CD4-positive, alpha-beta T cell treated with Interferon gamma for 1 hour (primary cell): Measurements from ENCODE around the gene SPATA22.
"Not testable (repeated sequence)": the region's sequence is repeated elsewhere in the genome, so short reads cannot be mapped to it uniquely, and the experiment has no call there.

Source experiments
- DNase-seq: peaks from one replicate; pipeline ENCODE4 v3.0.0-alpha.2; 2020

The SPATA22 gene

DNA sequence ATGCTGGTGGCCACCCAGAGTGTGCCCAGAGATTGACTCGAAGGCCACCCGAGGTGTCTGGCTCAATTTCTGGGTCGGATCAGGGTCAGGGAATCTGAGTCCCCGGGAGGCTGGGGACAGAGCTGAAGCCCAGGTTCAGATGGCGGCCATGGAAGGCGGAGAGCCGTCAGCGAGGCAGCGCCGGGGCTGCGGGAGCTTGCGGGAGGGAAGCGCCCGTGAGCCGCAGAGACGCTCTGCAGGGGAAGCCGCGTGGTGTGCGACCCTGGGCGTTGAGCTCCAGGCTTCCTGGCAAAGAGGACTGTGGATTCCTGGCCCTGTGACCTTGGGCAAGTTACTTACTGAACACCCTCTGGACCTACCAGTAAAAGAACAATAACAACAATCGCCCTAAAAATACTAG, 518 bp upstream of the SPATA22 start:
- DNase-seq = no peak

DNA sequence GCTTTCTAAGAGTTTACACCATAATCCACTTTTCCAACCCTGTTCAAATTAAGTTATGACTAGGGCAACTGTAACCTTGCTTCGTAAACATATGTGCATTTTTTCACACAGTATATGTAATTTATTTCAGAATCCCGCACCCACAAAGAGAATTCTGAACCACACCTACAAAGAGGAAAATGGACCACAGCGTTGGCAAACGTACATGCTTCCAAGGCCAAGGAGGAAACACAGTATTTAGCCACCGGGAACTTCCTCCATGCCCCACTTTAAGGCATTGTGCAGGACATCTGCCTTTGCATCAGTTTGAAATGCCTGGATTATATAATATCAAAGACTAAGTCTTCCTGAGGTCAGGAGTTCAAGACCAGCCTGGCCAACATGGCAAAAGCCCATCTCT, 2.1 kb downstream of the SPATA22 start:
- DNase-seq = no peak

- not testable (repeated sequence) for DNase-seq
Observed at GRCh38 chr17:3466355-3466754, 5.3 kb downstream of the SPATA22 start.

GRCh38 chr17:3448059-3448665, 23.5 kb downstream of the SPATA22 start:
- DNase-seq = no peak

DNA sequence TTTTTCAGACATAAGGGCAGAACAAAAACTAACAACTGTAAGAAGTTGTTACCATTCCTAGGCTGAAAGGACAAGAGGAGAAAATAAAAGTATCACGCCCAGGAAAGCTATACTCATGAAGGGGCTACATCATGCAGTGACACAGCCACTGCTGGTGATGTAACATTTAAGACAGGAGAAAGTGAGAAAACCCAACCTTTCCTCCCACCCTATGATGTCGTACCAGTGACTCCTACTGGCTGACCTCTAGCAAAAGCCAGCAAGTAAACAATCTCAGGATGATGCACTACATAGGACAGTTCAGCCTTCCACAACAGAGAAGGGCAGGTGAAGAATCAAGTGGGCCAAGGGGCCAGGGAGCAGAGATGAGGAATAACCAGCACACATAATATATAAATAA, 24.0 kb downstream of the SPATA22 start:
- no peak for DNase-seq

- DNase-seq = no peak
Observed at GRCh38 chr17:3440451-3440850, 31.2 kb downstream of the SPATA22 start.

DNA sequence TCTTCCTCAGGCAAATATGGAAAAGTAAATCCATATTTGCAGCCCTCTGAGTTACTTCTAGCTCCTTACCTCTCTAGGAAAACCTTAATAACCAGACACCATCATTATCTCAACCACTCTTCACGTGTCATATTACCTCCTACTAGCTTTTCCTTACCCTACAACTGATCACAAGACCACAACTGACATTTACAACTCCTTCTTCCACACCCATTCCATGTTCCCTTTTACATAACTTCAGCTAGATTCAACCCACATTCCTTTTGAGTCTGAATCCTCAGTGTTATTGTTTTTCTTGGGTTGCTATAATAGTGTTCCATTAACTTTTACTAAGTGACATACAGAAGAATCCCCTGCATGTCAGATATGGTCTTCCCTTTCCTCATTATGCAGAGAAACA, 33.3 kb downstream of the SPATA22 start:
- no peak for DNase-seq

DNA sequence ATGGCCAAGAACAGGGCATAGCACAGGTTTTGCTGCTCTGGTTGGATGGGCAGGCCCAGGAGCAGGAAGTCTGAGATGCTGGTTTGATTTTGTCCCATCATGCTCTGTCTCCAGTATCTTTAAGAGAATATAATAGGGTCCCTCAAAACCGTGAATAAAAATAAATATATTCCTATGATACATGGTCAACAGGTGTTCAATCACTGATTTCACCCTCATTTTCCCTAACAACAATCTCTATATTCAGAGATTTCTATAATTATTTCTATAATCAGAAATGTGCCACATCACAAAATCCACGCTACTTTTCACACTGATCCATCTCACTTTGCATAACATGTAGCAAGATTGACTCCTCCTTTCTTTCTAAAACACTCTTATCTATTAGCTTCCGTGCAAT, 37.9 kb downstream of the SPATA22 start, which contains the start of gene OR1E2:
OR1E2 (minus strand) TSS at position 101 of the 400 bp plus-strand sequence; CDS start at position 101, 0 bp downstream.
- no peak for DNase-seq

- peak; percentile 22 for DNase-seq
Observed at GRCh38 chr17:3433215-3433614, 38.4 kb downstream of the SPATA22 start.

DNA sequence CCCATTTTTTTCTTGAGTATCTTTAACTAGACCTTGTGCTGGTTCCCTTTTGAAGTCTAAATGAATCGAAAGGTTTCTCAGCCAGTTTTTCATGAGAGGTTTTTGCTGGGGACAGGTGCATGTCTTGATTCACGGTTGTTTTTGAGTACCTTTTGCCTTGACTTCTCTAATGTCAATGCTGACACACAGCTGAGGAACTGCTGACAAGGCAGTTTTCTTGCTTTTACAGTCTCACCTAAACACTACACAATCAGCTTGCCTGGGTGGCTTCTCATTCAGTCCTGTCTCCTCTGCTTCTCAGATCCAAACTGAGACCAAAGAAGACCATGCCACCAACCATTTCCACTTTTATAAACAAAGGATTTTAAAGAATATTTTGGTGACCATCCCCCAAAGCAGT, 53.4 kb downstream of the SPATA22 start:
- DNase-seq = no peak

DNA sequence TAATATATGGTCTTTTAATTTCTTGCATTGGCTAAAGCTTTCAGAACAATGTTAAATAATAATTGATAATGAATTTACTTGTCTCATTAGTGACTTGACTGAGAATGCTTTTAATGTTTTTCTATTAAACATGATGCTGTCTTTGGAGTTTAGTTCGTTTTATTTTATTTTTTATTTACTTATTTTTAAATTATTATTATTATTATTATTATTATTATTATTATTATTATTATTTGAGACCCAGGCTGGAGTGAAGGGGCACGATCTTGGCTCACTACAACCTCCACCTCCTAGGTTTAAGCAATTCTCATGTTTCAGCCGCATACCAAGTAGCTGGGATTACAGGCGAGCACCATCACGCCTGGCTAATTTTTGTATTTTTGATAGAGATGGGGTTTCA, 56.0 kb downstream of the SPATA22 start:
- no peak for DNase-seq

DNA sequence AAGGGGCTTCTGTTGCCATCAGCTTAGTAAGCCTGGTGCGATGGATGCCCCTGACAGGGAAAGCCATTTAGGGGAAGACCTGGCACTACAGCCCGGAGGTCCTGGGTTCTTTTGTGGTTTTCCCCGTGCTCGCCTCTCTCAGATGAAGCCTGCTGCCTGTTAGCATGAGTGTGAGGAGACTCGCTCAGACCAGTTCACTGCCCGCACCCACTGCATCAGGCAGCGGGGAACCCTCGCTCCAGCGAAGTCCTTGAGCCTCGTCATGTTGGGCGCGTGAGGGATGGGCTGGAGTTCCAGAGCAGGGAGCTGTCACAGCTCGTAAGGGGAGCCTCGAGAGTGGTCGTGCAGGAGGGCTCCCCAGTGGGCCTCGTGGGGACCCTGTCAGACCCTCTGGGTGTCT, 59.4 kb downstream of the SPATA22 start:
- DNase-seq = not testable (repeated sequence)

GRCh38 chr17:3411070-3411469, 60.5 kb downstream of the SPATA22 start, which contains the start of gene OR3A3:
Gene OR3A3 (plus strand): TSS chr17:3411370.
- no peak for DNase-seq

DNA sequence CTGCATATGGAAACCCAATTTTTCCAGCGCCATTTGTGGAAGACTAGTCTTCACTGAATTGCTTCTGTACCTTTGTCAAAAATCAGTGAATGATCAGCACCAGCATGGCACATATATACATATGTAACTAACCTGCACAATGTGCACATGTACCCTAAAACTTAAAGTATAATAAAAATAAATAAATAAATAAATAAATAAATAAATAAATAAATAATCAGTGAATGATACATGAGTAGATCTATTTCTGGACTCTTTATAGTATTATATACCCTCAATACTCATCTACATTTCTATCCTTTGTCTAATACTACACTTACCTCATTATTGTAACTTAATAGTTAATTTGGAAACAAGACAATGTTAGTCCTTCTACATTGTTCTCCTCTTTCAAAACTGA, 67.8 kb downstream of the SPATA22 start:
- DNase-seq = not testable (repeated sequence)

- DNase-seq = no peak
Observed at GRCh38 chr17:3401786-3402185, 69.8 kb downstream of the SPATA22 start.

- DNase-seq = no peak
Observed at GRCh38 chr17:3400055-3400454, 71.6 kb downstream of the SPATA22 start.

- DNase-seq = no peak
Observed at GRCh38 chr17:3398310-3398709, 73.3 kb downstream of the SPATA22 start, which contains the start of gene OR1E1. Gene OR1E1 (minus strand): TSS chr17:3398410. CDS start chr17:3398410, 0 bp downstream.

- not testable (repeated sequence) for DNase-seq
Observed at GRCh38 chr17:3397801-3398200, 73.8 kb downstream of the SPATA22 start.
